ENCODE results near the gene CEP126.
A peak's percentile ranks its signal among the peaks of the same experiment; 100 is the strongest.

CEP126 gene

GRCh38 chr11:102047305-102047924 is 132.6 kb downstream of the CEP126 start, which contains the start of gene CFAP300:
Gene CFAP300 (plus strand): TSS chr11:102047437. CDS start chr11:102047471, 34 bp downstream.
- no peak for TF ChIP-seq MAX (IDR thresholded peaks at IDR 0.05; ENCODE audit: low read depth, low read length)
- no peak for TF ChIP-seq POLR2A (IDR thresholded peaks at IDR 0.05; ENCODE audit: extremely low read depth, insufficient read length)
- no peak for TF ChIP-seq CTCF (IDR thresholded peaks at IDR 0.05; ENCODE audit: low read depth, low read length)
- no peak within 1 kb of the TSS for H3K4me3 ChIP-seq (ENCODE audit: low read depth, low read length)
- DNase-seq (ENCODE audit: low read depth), result peak; percentile 9
